Colonic mucosa (tissue), 4 donors: Measurements from ENCODE around the gene ITGB3BP. TPM values are rescaled to one million over a fixed set of nuclear protein-coding genes. Genes with fewer than 3 reads are reported as not detected.
"Not testable (repeated sequence)": the region's sequence is repeated elsewhere in the genome, so short reads cannot be mapped to it uniquely, and the experiment has no call there.

ENCODE experiments used
- DNase-seq: peaks from one replicate; pipeline ENCODE4 v3.0.0-alpha.2; 2020
- H3K27ac ChIP-seq: fragments of 200-600 bp; one replicate; pipeline ENCODE4 v1.8.0; 2021
- H3K27me3 ChIP-seq: fragments of 200-600 bp; one replicate; pipeline ENCODE4 v1.8.0; 2021
- H3K36me3 ChIP-seq: fragments of 200-600 bp; one replicate; pipeline ENCODE4 v1.8.0; 2021
- H3K4me1 ChIP-seq: fragments of 200-600 bp; one replicate; pipeline ENCODE4 v1.8.0; 2021; ENCODE audit warnings: mild to moderate bottlenecking
- H3K4me3 ChIP-seq: fragments of 200-600 bp; one replicate; pipeline ENCODE4 v1.8.0; 2021
- H3K9ac ChIP-seq, 2 donors: one replicate each; pipeline ENCODE4 v1.7.0; 2013; ENCODE audit warnings: control low read depth in 2 of 2, low read depth in 2 of 2, low read length in 2 of 2
- H3K9me3 ChIP-seq: fragments of 200-600 bp; one replicate; pipeline ENCODE4 v1.8.0; 2021
- CTCF ChIP-seq: fragments of 200-600 bp; IDR thresholded peaks from one replicate; pipeline ENCODE4 v1.8.0; 2022; ENCODE audit warnings: antibody characterized with exemption, mild to moderate bottlenecking
- intact Hi-C: fragments of 100-400 bp; cut with DNase I; formaldehyde crosslinking; loops from one replicate; pipeline ENCODE4 v1.14.1; 2022
- total RNA-seq, 2 donors: library from RNA; stranded (reverse); fragmentation: NEBNext Ultra II Directional in 1 of 2; extraction: Animal tissue kit (Norgen Biotek cat#: 25700) in 1 of 2; gene quantifications; one replicate each; pipeline ENCODE4 v1.2.1, GENCODE V29; 2021
- donor health status: healthy.
- donor health status: DM: no; HTN: no; CAD: no.
- donor health status: DM: no; HTN: no; CAD: no.

Gene ITGB3BP, protein sequence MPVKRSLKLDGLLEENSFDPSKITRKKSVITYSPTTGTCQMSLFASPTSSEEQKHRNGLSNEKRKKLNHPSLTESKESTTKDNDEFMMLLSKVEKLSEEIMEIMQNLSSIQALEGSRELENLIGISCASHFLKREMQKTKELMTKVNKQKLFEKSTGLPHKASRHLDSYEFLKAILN
- 10 to 100 TPM; 14.5 to 19.7 TPM for total RNA-seq

- H3K36me3 ChIP-seq: no peaks in the 10 kb centered on the region
- peak within 1 kb of the TSS; percentile 48 for H3K4me3 ChIP-seq
- peak within 1 kb of the TSS; percentile 64 to 89 for H3K9ac ChIP-seq
- intact Hi-C loops: loop anchor here (10.0 kb wide), 1 partner anchor 208 kb away; no protein-coding TSS in a partner anchor
- H3K27ac ChIP-seq: peak within 1 kb of the TSS; percentile 90
- no peaks in the 10 kb centered on the region for H3K9me3 ChIP-seq
- DNase-seq: peak; percentile 90
- no peak for TF ChIP-seq CTCF
- H3K4me1 ChIP-seq: peaks cover 2% of the 10 kb centered on the region
- no peaks in the 10 kb centered on the region for H3K27me3 ChIP-seq
Measured at GRCh38 chr1:63522891-63523728, at the start of gene ITGB3BP, which contains the start of gene EFCAB7. ITGB3BP (minus strand) TSS chr1:63523225; CDS start chr1:63523133, 92 bp downstream. EFCAB7 (plus strand) TSS chr1:63523525; CDS start chr1:63525573, 2,048 bp downstream.

DNA sequence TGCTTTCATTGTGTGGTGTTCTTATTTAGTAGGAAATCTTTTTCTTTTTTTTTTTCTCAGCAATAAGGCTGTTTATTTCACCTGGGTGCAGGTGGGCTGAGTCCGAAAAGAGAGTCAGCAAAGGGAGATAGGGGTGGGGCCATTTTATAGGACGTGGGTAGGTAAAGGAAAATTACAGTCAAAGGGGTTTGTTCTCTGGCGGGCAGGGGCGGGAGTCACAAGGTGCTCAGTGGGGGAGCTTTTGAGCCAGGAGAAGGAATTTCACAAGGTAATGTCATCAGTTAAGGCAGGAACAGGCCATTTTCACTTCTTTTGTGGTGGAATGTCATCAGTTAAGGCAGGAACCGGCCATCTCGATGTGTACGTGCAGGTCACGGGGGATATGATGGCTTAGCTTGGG is 49.7 kb upstream of the ITGB3BP start:
- not testable (repeated sequence) for H3K9ac ChIP-seq, H3K27ac ChIP-seq, H3K36me3 ChIP-seq, H3K9me3 ChIP-seq, H3K27me3 ChIP-seq, H3K4me3 ChIP-seq, H3K4me1 ChIP-seq, DNase-seq
- intact Hi-C loops: loop anchor here (10.0 kb wide), 1 partner anchor 672 kb away; no protein-coding TSS in a partner anchor

- Histone ChIP-seq H3K27me3 (no peaks in the 10 kb centered on the region), H3K4me1 (no peaks in the 10 kb centered on the region), H3K27ac (no peak overlapping the region), H3K36me3 (no peaks in the 10 kb centered on the region), H3K9ac (no peak overlapping the region), H3K9me3 (no peaks in the 10 kb centered on the region), H3K4me3 (no peak overlapping the region)
- TF ChIP-seq CTCF: no peak
- intact Hi-C loops: loop anchor here (10.0 kb wide), 1 partner anchor 675 kb away; no protein-coding TSS in a partner anchor
- no peak for DNase-seq
Measured at GRCh38 chr1:63569640-63570316, 46.8 kb upstream of the ITGB3BP start.

DNA sequence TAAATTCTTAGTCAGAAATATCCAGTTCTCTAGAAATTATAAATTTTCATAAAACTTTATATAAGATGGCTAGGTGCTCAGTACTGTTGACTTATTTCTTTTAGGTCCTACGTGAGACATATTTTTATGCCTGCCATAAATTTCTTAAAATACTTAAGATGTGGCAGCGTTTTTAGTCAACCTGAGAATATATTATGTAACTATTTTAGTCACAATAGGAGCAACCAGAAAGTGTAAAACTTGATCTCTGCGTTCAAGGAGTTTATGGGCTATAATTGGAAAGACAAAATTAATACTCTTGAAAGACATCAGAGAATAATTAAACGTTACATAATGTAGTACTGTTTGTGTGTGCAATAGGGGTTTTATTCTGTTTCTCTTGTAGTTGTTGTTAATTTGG is 46.0 kb upstream of the ITGB3BP start:
- no peak overlapping the region for H3K9ac ChIP-seq
- no peaks in the 10 kb centered on the region for H3K27me3 ChIP-seq
- H3K36me3 ChIP-seq: no peaks in the 10 kb centered on the region
- no peaks in the 10 kb centered on the region for H3K4me1 ChIP-seq
- TF ChIP-seq CTCF: no peak
- DNase-seq: no peak
- H3K9me3 ChIP-seq: no peaks in the 10 kb centered on the region
- intact Hi-C loops: no loop called here
- H3K4me3 ChIP-seq: no peak overlapping the region
- H3K27ac ChIP-seq: no peak overlapping the region

DNA sequence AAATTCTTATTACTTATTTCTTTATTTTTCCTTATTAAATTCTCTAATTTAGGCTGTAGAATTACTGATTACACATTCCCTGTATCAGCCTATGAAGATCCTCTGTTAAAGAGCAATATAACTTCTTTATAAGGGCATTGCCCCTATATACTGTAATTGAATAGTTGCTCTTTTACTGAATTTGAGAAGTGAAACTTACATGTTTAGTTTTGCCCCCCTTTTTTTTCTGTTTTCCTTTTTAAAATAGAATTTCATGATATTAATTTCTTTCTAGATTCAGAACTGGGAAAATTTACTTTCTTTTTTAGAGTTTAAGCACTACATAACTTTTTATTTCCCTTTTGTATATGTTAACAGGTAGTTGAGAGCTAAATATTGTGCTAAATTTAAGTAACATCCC is 40.7 kb upstream of the ITGB3BP start:
- TF ChIP-seq CTCF: no peak
- Histone ChIP-seq H3K4me1 (no peaks in the 10 kb centered on the region), H3K36me3 (no peaks in the 10 kb centered on the region), H3K27me3 (no peaks in the 10 kb centered on the region), H3K9me3 (no peaks in the 10 kb centered on the region), H3K27ac (no peak overlapping the region), H3K4me3 (no peak overlapping the region), H3K9ac (no peak overlapping the region)
- no peak for DNase-seq
- intact Hi-C loops: no loop called here
